AG09319 (cell line): ENCODE data around the gene TUBB1.

ENCODE experiments used
- DNase-seq: peaks from one replicate; pipeline ENCODE4 v3.0.0-alpha.2; 2010; ENCODE audit warnings: low read depth; ENCODE audit errors: extremely low read depth
- CTCF ChIP-seq: IDR thresholded peaks from 2 replicates; pipeline ENCODE4 v1.5.1; 2011; ENCODE audit warnings: low read depth, mild to moderate bottlenecking, inconsistent platforms, low read length, moderate library complexity

Gene TUBB1

GRCh38 chr20:59025511-59025910, 6.3 kb downstream of the TUBB1 start:
- no peak for TF ChIP-seq CTCF
- DNase-seq: no peak

- DNase-seq: no peak
- no peak for TF ChIP-seq CTCF
Measured at GRCh38 chr20:59026904-59027740, 7.9 kb downstream of the TUBB1 start.

GRCh38 chr20:59027741-59028320, 8.6 kb downstream of the TUBB1 start:
- no peak for TF ChIP-seq CTCF
- DNase-seq: no peak

GRCh38 chr20:59028812-59029211, 9.6 kb downstream of the TUBB1 start:
- DNase-seq: no peak
- no peak for TF ChIP-seq CTCF

- DNase-seq: no peak
- no peak for TF ChIP-seq CTCF
Measured at GRCh38 chr20:59030911-59031563, 11.8 kb downstream of the TUBB1 start.

- DNase-seq: no peak
Measured at GRCh38 chr20:59031564-59032022, 12.4 kb downstream of the TUBB1 start.

More at GRCh38 chr20:59031564-59032022, 12.4 kb downstream of the TUBB1 start:
- TF ChIP-seq CTCF: no peak
